ENCODE results near the gene ERI2. TPM values are rescaled to one million over a fixed set of nuclear protein-coding genes. Genes with fewer than 3 reads are reported as not detected.

Gene ERI2
- total RNA-seq, 1 experiment from 2014 or later = 22.4 TPM

GRCh38 chr16:20773679-20774078 lies 32.6 kb downstream of the ERI2 start:
- no peak overlapping the region for H2BK120ac ChIP-seq (ENCODE audit: low read depth, low read length, poor library complexity, severe bottlenecking)
- H3K27me3 Mint-ChIP-seq (ENCODE audit: low read depth) = 0 out of 2 replicates have a peak, but pooled peaks cover 3% of the 10 kb centered on the region
- H4K20me1 ChIP-seq (ENCODE audit: control insufficient read depth, insufficient read depth, insufficient read length) = no peaks in the 10 kb centered on the region
- H3K56ac ChIP-seq (ENCODE audit: insufficient read length, low read depth, low read length) = no peak overlapping the region
- H4K5ac ChIP-seq (ENCODE audit: insufficient read length, low read depth, low read length) = no peak overlapping the region
- H3K4me2 ChIP-seq (ENCODE audit: insufficient read depth, insufficient read length, low read length) = no peak overlapping the region
- no peak overlapping the region for H3K4me3 Mint-ChIP-seq
- no peaks in the 10 kb centered on the region for H3K4me1 ChIP-seq (ENCODE audit: insufficient read depth, low read length)
- no peaks in the 10 kb centered on the region for H3K79me1 ChIP-seq (ENCODE audit: insufficient read depth, low read depth, low read length, poor library complexity, severe bottlenecking)
- H3K23ac ChIP-seq (ENCODE audit: insufficient read length, low read depth, low read length) = no peak overlapping the region
- no CpG with 5 or more reads among the region's 3 CpGs for WGBS (ENCODE audit: extremely low coverage, insufficient read length, low lambda C conversion rate)
- no peak overlapping the region for H3K27ac Mint-ChIP-seq
- no peak overlapping the region for H4K91ac ChIP-seq (ENCODE audit: insufficient read length, low read depth, low read length)
- no peak for TF ChIP-seq CTCF (conservative IDR thresholded peaks at IDR 0.05)
- no peak overlapping the region for H3K14ac ChIP-seq (ENCODE audit: insufficient read depth, low read length)
- H3K79me2 ChIP-seq (ENCODE audit: insufficient read depth, low read length) = no peaks in the 10 kb centered on the region
- no peak overlapping the region for H2BK20ac ChIP-seq (ENCODE audit: low read depth, low read length, poor library complexity, severe bottlenecking)
- no peak overlapping the region for H4K8ac ChIP-seq (replicated peaks; ENCODE audit: insufficient read length, low read depth, low read length)
- H3K9me3 Mint-ChIP-seq = no peaks in the 10 kb centered on the region
- no peaks in the 10 kb centered on the region for H3K27me3 ChIP-seq (ENCODE audit: insufficient read depth, low read length)
- H3K4ac ChIP-seq (ENCODE audit: low read depth, low read length) = no peak overlapping the region
- H3K9ac ChIP-seq (ENCODE audit: extremely low read depth, insufficient read length, low read length) = no peak overlapping the region
- H3T11ph ChIP-seq (ENCODE audit: low read length) = no peak overlapping the region
- H2BK15ac ChIP-seq (ENCODE audit: low read depth, low read length) = no peak overlapping the region
- H3K18ac ChIP-seq (ENCODE audit: insufficient read length, low read depth, low read length) = no peak overlapping the region
- H3K4me1 Mint-ChIP-seq = no peaks in the 10 kb centered on the region
- no peaks in the 10 kb centered on the region for H3K23me2 ChIP-seq (ENCODE audit: insufficient read length, low read depth, low read length, poor library complexity, severe bottlenecking)
- H3K27ac ChIP-seq (ENCODE audit: insufficient read length, low read depth, low read length) = no peak overlapping the region
- no peaks in the 10 kb centered on the region for H3K36me3 Mint-ChIP-seq (ENCODE audit: insufficient read depth in 1 of 3, low read depth in 3 of 3)
- no peaks in the 10 kb centered on the region for H3K9me3 ChIP-seq (ENCODE audit: control insufficient read depth, low read depth, low read length)
- no peak overlapping the region for H2AFZ ChIP-seq (ENCODE audit: low read length)
- DNase-seq = no peak
- no peak overlapping the region for H2AK5ac ChIP-seq (ENCODE audit: insufficient read length, low read length)
- no peak overlapping the region for H2BK12ac ChIP-seq (ENCODE audit: insufficient read length, low read depth, low read length)
- no peak overlapping the region for H2BK5ac ChIP-seq (ENCODE audit: insufficient read length, low read length)

Measured in H9 (cell line).